Skeletal muscle cell (primary cell): ENCODE data around the gene CCNY.
"Not testable (repeated sequence)": the region's sequence is repeated elsewhere in the genome, so short reads cannot be mapped to it uniquely, and the experiment has no call there.

Experiments used
- DNase-seq: peaks from one replicate; pipeline ENCODE4 v3.0.0-alpha.2; 2010; ENCODE audit warnings: low read depth
- H3K4me3 ChIP-seq: 2 replicates; pipeline ENCODE4 v1.5.1; 2011; ENCODE audit warnings: low read depth, mild to moderate bottlenecking, control low read depth, low read length, moderate library complexity

The CCNY gene

DNA sequence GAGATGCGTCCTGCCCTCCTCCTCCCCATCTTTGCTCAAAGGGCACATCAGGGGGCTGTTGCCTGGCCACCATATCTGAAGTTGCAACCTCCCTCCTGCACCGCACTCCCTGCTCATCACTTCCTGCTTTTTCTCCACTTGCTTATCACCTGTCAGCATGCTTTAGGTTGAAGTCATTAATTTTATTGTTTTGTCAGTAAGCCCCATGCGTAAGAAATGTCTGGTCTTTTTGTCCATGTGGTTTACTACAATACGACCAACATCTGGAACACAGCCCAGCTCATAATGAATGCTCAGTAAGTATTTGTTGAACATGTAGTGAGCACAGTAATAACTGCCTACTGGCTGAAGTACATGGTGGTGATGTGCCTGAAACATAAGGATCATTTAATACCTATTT lies 197.3 kb downstream of the CCNY start:
- DNase-seq: no peak
- no peak overlapping the region for H3K4me3 ChIP-seq

DNA sequence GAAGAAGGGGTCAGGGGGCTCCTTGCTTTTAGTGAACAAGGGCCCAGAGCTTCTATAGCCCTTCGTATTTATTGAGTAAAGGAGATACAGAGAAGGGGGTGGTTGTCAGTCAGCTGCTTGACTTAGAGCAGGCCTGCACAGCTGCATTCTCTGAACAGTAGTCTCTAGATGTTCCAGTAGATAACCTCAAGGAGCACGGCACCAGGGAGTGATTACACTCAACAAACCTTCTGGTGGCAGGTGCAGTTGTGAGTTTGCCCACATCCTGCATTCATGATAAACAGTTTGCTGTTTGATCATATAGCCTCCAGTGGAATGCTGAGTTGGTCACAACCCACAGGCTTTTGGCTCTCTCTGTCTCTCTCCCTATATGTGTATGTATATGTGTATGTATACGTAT lies 198.8 kb downstream of the CCNY start:
- H3K4me3 ChIP-seq: no peak overlapping the region
- DNase-seq: no peak

DNA sequence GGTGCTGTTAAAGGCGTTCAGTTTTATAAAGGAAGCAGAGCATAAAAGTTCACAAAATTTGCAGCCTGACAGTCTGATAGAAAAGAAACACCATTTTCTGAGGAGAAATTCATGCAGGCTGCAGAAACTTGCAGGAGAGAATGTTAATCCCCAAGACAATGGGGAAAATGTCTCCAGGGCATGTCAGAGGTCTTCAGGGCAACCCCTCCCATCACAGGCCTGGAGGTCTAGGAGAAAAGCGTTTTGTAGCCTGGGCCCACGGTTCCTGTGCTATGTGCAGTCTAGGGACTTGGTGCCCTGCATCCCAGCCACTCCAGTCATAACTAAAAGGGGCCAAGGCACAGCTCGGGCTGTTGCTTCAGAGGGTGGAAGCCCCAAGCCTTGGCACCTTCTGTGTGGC lies 200.5 kb downstream of the CCNY start:
- H3K4me3 ChIP-seq: no peak overlapping the region
- no peak for DNase-seq

DNA sequence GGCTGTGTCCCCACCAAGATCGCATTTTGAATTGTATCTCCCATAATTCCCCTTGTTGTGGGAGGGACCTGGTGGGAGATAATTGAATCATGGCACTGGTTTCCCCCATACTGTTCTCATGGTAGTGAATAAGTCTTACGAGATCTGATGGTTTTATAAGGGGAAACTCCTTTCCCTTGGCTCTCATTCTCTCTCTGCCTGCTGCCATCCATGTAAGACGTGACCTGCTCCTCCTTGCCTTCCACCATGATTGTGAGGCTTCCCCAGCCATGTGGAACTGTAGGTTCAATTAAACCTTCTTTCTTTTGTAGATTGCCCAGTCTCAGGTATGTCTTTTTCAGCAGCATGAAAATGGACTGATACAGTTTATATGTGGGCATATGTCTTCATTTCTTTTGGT lies 201.6 kb downstream of the CCNY start:
- not testable (repeated sequence) for H3K4me3 ChIP-seq, DNase-seq

DNA sequence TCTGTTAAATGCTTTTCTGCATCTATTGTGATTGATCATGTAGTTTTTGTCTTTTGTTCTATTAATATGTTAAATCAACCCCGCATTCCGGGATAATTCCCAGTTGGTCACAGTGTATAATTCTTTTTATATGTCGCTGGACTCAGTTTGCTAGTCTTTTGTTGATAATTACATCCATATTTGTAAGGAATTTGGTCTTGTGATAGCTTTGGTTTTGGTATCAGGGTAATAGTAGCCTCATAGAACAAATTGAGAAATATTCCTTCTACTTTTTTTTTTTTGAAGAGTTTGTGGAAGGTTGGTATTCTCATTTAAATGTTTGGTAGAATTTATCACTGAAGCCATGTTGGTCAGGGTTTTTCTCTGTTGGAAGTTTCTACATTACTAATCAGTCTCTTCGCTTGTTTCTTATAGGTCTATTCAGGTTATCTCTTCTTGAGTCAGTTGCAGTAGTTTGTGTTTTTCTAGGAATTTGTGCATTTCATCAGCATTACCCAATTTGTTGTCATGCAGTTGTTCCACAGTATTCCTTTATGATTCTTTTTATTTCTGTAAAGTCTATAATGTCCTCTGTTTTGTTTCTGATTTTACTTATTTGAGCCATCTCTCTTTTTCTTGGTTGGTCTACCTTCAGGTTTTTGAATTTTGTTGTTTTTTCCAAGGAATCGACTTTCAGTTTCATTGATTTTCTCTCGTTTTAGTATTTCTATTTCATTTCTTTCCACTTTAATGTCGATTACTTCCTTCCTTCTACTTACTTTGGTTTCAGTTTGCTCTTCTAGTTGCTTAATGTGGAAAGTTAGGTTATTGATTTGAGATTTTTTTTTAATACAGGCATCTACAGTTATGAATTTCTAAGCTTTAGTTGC lies 204.2 kb downstream of the CCNY start:
- H3K4me3 ChIP-seq: no peak overlapping the region
- DNase-seq: no peak

DNA sequence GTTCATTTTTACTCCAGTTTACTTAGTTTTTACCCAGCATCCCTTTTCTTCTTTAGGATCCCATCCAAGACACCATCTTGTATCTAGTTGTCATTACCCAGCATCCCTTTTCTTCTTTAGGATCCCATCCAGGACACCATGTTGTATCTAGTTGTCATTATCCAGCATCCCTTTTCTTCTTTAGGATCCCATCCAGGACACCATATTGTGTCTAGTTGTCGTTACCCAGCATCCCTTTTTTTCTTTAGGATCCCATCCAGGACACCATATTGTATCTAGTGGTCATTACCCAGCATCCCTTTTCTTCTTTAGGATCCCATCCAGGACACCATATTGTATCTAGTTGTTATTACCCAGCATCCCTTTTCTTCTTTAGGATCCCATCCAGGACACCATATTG lies 205.4 kb downstream of the CCNY start:
- no peak overlapping the region for H3K4me3 ChIP-seq
- no peak for DNase-seq

DNA sequence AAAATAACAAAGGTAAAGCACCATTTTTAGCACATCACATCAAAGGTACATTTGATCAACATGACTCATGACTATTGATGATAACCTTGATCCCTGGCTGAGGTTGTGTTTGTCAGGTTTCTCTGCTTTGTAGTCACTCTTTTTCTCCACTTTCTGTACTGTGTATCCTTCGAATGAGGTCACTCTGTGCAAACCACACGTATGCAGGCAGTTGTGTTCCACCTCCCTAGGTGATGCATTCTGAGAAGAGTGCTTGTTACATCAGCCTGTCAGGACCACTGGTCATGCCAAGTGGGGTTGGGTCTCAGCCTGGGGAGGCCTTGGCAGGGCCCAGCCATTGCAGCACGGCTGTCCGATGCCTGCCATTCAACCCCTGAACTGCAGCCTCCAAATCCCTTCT lies 206.0 kb downstream of the CCNY start:
- H3K4me3 ChIP-seq: no peak overlapping the region
- no peak for DNase-seq

DNA sequence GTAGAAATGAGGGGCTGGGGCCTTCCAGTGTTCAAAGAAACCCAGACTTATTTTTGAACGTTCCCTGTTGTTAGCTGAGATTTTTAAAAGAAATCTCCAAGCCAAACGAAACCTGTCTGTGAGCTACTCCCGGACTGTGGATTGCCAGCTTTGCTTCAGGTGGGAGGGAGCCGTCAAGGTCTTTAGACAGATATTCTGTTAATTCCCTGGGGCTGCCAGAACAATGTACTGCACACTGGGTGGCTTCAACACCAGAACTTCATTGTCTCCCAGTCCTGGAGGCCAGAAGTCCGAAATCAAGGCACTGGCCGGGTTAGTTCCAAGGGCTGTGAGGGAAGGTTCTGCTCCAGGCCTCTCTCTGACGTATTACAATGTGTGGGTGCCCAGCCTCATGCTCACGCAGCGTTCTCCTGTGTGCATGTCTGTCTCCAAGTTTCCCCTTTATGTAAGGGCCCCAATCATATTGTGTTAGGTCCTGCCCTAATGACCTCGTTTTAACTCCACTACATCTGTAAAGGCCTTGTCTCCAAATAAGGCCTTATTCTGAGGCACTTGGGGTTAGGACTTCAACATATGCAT lies 208.9 kb downstream of the CCNY start:
- no peak overlapping the region for H3K4me3 ChIP-seq
- no peak for DNase-seq

DNA sequence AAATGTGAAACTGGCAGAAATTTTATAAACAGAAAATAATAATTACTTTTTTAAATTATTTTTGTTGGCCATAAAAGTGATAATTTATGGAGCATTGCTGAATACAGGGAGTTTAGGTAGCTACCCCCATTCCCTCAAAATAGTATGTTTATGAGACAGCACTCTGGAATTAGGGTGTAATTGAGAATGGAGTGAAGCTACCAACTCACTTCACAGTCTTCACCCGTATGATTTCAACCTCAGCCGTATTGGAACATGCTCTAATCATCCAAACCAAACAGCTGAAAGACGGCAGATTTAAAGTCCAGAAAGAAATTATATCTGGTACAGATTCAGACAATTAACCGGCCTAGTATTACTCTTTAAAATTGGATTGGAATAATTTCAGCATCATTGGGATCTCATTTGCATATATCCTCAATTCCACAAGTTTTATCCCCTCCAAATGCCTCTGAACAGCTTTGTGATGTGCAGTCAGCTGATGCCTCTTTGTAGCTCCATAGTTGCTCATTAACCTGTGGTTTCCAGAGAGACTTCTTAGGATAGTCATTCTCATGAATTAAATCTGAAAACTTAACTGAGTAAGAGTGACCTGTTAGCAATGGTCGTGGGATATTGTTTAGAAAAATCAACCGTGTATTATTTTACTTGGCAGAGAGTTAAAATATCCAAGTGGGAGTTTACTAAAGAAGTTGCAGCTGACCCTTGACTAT lies 209.7 kb downstream of the CCNY start:
- no peak overlapping the region for H3K4me3 ChIP-seq
- no peak for DNase-seq

DNA sequence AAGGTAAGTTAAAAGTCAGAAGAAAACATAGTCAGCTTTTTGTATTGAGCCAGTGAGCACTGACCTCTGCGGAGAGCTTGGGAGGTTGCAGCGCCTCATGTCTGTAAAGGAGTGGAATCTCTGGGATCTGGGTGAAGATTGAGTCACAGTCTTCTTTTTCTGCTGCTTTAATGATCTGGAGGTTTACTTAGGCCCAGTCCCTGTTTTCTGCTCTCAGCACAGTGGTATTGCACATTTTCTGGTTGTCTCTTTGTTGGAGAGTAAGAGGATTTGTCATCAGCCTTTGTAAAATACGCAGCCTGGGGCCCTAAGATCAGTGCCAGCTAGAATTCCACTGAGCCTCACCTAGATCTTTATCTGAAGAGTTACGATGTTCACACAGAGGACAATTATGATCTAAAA lies 210.5 kb downstream of the CCNY start:
- H3K4me3 ChIP-seq: no peak overlapping the region
- no peak for DNase-seq

DNA sequence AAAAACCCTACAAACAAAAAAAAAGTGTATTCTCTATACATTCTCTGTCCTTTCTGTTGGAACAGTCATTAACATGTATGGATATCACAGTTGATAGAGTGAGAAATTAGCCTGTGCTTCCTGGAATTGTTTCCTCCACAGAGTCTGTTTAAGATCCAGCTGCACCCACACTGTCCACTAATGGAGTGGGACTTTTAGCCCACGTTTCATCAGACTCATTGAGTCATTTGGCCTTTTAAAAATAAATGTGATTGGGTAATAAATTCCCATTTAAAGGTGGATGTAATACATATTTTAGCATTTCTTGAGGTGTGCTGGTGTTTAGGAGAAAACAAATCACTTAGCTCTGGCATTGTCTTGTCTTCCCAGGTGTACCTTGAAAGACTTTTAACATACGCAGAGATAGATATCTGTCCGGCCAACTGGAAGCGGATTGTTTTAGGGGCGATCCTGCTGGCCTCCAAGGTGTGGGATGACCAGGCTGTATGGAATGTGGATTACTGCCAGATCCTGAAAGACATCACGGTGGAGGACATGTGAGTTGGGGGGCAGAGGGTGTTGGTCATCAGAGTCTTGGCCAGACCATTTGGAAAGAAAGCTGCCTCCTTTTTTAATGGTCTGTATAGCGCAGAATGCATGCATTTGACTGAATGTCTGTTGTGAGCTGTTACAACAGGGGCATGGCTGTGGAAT lies 216.5 kb downstream of the CCNY start:
- DNase-seq: no peak
- no peak overlapping the region for H3K4me3 ChIP-seq

DNA sequence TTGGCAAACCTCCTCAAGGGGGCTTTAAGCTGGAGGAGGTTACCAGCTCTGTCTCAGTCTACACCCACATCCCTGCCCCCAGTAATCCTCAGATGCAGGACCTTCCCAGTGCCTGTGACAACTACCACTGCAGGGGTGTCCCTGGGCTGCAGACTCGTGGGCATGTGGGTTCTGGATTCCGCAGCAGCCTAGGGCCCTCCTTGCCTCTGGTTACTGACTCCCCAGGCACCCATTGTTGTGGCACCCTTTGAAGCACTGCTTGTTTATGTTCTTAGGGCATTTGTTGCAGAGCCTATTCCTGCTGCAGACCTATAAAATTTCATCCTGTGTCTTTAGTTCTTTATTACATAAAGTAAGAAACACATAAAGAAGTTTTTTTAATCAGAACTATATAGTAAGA lies 217.7 kb downstream of the CCNY start:
- H3K4me3 ChIP-seq: no peak overlapping the region
- no peak for DNase-seq

DNA sequence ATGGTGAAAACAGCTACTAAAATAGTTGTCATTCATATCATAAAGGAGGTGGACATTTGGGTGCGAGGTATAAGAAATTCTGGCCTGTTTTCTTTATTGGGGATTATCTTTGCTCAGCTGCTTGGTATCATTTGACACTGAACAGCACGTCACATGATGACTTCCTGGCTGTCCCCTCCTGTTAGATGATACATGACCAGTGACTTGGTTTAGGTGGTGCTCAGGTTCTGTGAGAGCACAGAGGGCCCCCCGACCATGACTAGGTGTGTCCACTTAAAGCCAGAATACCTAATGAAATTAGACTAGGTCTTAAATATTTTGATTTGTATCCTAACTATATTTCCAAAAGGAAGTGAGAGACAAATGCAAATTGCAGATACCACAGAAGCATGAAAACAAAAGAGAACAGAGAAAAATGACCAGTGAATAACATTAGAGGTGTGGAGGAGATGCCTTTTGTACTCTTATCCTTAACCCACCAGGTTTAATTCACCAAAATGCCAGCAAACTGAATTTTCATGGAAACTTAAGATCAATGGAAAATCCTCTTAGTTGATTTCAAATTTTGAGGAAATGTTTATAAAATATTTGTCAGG lies 218.2 kb downstream of the CCNY start:
- DNase-seq: no peak
- no peak overlapping the region for H3K4me3 ChIP-seq

DNA sequence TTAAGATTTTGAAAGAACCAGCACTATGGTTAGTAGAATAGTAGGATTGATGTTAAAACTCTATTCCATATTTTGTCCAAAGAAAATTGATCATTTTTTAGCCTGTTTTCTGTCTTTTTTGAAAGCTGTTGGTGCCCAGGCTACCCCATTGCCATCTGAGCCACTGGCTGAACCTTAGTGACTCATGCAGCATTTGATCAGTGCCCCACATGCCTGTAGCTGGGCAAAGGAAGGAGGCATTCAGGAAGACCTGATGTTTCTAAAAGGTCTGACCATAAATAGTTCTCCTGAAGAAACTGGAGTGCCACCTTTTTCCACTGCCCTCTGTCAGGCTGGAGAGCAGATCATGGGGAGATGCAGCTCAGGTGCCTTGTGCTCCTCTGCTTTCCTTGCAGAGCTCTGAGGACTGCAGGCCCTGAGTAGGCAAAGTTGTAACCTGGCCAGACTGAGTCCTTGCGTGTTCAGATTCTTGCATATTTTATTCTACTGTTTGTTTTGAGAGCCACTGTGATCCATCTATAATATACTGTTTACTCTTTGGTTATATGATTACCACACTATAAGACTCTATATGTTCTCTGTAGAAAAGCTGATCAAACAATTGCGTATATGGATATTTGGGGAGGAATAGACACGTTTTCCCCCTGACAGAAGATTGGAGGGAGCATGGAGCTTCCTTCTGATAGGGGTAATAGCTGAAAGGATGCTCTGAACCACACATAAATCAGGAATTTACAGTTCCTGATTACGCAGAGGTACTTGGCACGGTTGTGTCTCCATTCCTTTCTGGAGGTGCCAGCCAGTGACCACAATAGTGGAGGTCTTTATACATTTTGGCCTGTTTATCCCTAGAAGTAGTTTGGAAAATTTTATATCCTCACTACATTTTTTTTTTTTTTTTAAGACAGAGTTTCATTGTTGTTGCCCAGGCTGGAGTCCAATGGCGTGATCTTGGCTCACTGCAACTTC lies 219.9 kb downstream of the CCNY start:
- H3K4me3 ChIP-seq: no peak overlapping the region
- DNase-seq: no peak

DNA sequence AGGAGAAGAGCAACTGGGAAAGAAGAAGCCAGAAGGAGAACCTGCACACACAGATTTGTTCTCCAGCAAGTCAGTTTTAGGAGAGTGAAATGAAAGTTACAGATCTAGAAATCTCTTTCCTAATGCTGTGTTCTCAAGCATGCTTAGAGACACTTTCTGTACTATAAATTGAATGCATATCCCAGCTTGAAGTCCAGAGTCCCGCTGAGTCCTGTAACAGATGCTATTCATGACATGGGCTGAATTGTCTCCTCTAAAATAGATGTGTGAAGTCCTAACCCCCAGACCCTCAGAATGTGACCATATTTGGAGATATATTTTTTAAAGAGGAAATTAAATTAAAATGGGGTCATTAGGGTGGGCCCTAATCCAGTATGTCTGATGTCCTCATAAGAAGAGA lies 222.0 kb downstream of the CCNY start:
- DNase-seq: no peak
- H3K4me3 ChIP-seq: no peak overlapping the region

DNA sequence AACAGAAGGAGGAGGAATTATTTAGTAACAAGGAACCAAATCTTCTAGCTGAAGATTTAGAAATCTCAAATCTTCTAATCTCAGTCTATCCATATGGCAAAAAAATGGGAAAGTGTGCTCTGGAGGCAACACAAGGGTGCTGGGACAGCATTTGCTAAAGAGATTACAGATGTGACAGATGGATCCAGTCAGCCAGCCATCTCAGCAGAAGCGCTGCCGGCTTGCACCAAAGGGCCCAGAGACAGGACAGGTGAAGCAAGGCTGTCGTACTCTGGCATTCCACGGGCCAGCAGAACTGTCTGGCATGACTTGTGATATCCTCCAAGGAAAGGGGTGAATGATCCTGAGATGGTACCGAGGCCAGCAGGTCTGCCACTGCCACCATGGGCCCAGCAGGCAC lies 223.1 kb downstream of the CCNY start:
- no peak for DNase-seq
- H3K4me3 ChIP-seq: no peak overlapping the region

DNA sequence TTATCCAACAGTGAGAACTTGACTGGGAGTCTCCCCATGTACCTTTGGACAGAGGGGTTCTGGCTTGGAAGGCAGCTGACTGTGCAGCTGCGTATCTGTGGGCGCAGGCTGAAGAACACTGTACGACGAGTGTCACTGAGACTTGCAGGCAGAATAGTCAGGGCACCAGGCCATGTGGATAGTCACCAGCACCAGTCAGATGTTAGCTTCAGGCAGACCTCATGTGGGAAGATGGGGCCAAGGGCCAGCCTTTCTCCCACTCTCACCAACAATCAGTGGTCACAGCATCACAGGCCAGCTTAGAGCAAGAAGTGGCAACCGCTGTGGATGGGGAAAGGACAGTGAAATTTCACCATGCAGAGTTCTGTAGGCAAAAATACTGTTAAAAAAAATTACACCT lies 225.4 kb downstream of the CCNY start:
- DNase-seq: no peak
- H3K4me3 ChIP-seq: no peak overlapping the region

DNA sequence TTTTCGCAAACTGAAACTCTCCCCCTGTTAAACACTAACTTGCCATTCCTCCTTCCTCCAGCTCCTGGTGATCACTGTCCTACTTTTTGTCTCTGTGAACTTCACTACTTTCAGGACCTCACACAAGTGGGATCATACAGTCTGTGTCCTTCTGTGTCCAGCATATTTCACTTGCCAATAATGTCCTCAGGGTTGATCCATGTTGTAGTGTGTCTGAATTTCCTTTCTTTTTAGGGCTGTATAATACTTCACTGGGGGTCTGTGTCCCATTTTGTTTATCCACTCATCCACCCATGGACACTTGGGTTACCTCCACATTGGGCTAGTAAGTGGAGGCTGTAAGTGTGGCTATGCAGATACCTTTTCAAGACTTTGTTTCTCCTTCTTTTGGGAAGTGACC lies 226.1 kb downstream of the CCNY start:
- no peak overlapping the region for H3K4me3 ChIP-seq
- DNase-seq: no peak
